ENCODE results near the gene SLC45A3. TPM values are rescaled to one million over a fixed set of nuclear protein-coding genes. Genes with fewer than 3 reads are reported as not detected.

SLC45A3 gene
- total and polyA plus RNA-seq, 4 donors, result 5.3 to 9.9 (median 5.7) TPM

DNA sequence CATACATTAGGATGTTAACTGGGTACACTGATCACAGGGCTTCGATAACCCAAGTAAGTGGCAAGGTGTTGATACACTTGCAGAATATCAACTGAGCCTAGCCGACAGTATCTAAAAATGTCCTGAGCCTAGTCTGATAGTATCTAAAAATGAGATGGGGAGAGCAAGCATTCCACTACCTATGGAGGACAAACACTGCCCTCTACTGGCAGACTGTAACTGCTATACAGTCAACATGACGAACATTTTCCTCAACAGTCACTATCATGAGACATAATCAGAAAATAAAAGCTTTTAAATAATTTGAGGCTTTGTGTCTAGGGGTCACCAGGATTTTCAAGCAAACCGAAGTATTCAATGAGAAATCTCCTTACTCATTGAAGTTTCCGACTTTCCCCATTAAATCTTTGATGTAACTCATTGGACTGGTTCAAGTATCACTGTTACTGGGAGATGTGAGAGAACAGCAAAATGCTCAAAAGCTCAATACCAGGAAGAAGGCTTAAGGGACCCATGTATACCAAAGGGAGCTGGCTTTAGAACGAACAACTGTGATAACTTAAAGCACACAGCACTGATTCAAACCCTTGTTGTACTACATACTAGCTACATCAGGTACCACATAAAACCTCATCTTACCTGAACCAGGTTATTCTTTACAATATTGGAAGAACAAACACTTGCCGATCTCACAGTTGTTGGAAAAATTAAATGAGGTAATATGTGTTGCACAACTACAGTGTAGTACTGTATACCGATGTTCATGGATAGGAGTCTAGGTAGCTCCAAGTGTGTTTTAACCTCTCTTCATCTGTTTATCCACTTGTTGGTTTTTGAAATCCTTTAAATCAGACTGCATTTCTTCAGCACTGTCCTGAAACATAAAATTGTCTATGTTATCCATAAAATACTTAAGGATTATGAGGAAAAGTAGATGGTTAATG is 31.1 kb upstream of the SLC45A3 start:
- H3K9ac ChIP-seq (ENCODE audit: low read depth in 1 of 2, low read length in 2 of 2), result peak overlapping the region in 1 of 2 donors; percentile 61
- 22% methylated on average over 8 of the region's 8 CpGs for WGBS
- DNase-seq (ENCODE audit: low spot score), result peak; percentile 68
- no peaks in the 10 kb centered on the region for H3K27me3 ChIP-seq (ENCODE audit: control insufficient read depth in 4 of 4, insufficient read depth in 4 of 4, low read length in 3 of 4)
- peak overlapping the region; percentile 80 to 87 for H3K27ac ChIP-seq (ENCODE audit: low read depth in 1 of 2, low read length in 2 of 2)
- H3K36me3 ChIP-seq (ENCODE audit: control insufficient read depth in 4 of 4, insufficient read depth in 3 of 4, low read depth in 1 of 4, low read length in 3 of 4), result peaks cover 0 to 11% (median 0%) of the 10 kb centered on the region in 4 donors
- H3K4me3 ChIP-seq (ENCODE audit: low read depth in 1 of 3, low read length in 3 of 3), result no peak overlapping the region
- H3K9me3 ChIP-seq (ENCODE audit: control insufficient read depth in 4 of 4, low read length in 3 of 4), result no peaks in the 10 kb centered on the region
- H3K4me1 ChIP-seq (ENCODE audit: control insufficient read depth in 4 of 4, insufficient read depth in 4 of 4, low read length in 3 of 4), result peaks cover 6 to 85% (median 72%) of the 10 kb centered on the region in 4 donors
- TF ChIP-seq GABPA (IDR thresholded peaks at IDR 0.05 in 1 of 2, conservative IDR thresholded peaks at IDR 0.05 in 1 of 2) (no peak), HNF4G (IDR thresholded peaks at IDR 0.05) (no peak), FOXA2 (IDR thresholded peaks at IDR 0.05) (peak; percentile 15), NR2F2 (IDR thresholded peaks at IDR 0.05) (no peak), EGR1 (IDR thresholded peaks at IDR 0.05; ENCODE audit: low read depth in 2 of 2) (peak in 1 of 2 donors; percentile 25), RAD21 (IDR thresholded peaks at IDR 0.05) (peak; percentile 91 to 95), JUND (IDR thresholded peaks at IDR 0.05) (peak; percentile 94 to 97), SP1 (IDR thresholded peaks at IDR 0.05) (no peak), HNF4A (conservative IDR thresholded peaks at IDR 0.05) (no peak), TAF1 (conservative IDR thresholded peaks at IDR 0.05) (no peak), RXRA (IDR thresholded peaks at IDR 0.05) (peak in 1 of 2 donors; percentile 16), FOXA1 (IDR thresholded peaks at IDR 0.05) (no peak), YY1 (IDR thresholded peaks at IDR 0.05) (no peak)
- TF ChIP-seq, protein P1, sequence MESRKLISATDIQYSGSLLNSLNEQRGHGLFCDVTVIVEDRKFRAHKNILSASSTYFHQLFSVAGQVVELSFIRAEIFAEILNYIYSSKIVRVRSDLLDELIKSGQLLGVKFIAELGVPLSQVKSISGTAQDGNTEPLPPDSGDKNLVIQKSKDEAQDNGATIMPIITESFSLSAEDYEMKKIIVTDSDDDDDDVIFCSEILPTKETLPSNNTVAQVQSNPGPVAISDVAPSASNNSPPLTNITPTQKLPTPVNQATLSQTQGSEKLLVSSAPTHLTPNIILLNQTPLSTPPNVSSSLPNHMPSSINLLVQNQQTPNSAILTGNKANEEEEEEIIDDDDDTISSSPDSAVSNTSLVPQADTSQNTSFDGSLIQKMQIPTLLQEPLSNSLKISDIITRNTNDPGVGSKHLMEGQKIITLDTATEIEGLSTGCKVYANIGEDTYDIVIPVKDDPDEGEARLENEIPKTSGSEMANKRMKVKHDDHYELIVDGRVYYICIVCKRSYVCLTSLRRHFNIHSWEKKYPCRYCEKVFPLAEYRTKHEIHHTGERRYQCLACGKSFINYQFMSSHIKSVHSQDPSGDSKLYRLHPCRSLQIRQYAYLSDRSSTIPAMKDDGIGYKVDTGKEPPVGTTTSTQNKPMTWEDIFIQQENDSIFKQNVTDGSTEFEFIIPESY (IDR thresholded peaks at IDR 0.05), result no peak
- TF ChIP-seq, protein P2, sequence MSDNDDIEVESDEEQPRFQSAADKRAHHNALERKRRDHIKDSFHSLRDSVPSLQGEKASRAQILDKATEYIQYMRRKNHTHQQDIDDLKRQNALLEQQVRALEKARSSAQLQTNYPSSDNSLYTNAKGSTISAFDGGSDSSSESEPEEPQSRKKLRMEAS (IDR thresholded peaks at IDR 0.05), result no peak
- TF ChIP-seq, protein P3, sequence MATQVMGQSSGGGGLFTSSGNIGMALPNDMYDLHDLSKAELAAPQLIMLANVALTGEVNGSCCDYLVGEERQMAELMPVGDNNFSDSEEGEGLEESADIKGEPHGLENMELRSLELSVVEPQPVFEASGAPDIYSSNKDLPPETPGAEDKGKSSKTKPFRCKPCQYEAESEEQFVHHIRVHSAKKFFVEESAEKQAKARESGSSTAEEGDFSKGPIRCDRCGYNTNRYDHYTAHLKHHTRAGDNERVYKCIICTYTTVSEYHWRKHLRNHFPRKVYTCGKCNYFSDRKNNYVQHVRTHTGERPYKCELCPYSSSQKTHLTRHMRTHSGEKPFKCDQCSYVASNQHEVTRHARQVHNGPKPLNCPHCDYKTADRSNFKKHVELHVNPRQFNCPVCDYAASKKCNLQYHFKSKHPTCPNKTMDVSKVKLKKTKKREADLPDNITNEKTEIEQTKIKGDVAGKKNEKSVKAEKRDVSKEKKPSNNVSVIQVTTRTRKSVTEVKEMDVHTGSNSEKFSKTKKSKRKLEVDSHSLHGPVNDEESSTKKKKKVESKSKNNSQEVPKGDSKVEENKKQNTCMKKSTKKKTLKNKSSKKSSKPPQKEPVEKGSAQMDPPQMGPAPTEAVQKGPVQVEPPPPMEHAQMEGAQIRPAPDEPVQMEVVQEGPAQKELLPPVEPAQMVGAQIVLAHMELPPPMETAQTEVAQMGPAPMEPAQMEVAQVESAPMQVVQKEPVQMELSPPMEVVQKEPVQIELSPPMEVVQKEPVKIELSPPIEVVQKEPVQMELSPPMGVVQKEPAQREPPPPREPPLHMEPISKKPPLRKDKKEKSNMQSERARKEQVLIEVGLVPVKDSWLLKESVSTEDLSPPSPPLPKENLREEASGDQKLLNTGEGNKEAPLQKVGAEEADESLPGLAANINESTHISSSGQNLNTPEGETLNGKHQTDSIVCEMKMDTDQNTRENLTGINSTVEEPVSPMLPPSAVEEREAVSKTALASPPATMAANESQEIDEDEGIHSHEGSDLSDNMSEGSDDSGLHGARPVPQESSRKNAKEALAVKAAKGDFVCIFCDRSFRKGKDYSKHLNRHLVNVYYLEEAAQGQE (IDR thresholded peaks at IDR 0.05), result no peak
- TF ChIP-seq, protein P4, sequence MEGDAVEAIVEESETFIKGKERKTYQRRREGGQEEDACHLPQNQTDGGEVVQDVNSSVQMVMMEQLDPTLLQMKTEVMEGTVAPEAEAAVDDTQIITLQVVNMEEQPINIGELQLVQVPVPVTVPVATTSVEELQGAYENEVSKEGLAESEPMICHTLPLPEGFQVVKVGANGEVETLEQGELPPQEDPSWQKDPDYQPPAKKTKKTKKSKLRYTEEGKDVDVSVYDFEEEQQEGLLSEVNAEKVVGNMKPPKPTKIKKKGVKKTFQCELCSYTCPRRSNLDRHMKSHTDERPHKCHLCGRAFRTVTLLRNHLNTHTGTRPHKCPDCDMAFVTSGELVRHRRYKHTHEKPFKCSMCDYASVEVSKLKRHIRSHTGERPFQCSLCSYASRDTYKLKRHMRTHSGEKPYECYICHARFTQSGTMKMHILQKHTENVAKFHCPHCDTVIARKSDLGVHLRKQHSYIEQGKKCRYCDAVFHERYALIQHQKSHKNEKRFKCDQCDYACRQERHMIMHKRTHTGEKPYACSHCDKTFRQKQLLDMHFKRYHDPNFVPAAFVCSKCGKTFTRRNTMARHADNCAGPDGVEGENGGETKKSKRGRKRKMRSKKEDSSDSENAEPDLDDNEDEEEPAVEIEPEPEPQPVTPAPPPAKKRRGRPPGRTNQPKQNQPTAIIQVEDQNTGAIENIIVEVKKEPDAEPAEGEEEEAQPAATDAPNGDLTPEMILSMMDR (IDR thresholded peaks at IDR 0.05; ENCODE audit: low read depth, low read length, missing input control), result peak; percentile 90
- TF ChIP-seq, protein P5, sequence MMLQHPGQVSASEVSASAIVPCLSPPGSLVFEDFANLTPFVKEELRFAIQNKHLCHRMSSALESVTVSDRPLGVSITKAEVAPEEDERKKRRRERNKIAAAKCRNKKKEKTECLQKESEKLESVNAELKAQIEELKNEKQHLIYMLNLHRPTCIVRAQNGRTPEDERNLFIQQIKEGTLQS (IDR thresholded peaks at IDR 0.05), result peak; percentile 52

Data from liver (tissue), 9 donors.